Measurements from ENCODE around the gene MUC13.

MUC13 gene

DNA sequence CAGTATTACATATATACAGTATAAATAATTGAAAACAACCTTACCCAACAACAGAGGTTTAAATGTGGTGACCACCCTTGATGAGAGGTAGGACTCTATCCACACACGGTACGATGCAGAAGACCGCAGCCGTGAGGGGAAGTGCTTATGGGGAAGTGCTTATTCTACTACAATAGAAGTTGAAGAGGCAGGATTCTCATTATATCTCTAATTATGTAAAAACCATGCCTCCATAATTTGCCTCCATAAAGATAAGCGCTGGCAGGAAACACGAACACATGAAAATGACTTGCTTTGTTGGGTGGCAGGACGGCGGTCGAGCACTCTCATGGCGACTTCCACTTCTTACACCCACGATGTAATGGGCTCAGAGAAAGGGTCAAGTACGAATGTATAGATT is 7.2 kb upstream of the MUC13 start:
- no peak for ATAC-seq
- TF ChIP-seq, protein P1, sequence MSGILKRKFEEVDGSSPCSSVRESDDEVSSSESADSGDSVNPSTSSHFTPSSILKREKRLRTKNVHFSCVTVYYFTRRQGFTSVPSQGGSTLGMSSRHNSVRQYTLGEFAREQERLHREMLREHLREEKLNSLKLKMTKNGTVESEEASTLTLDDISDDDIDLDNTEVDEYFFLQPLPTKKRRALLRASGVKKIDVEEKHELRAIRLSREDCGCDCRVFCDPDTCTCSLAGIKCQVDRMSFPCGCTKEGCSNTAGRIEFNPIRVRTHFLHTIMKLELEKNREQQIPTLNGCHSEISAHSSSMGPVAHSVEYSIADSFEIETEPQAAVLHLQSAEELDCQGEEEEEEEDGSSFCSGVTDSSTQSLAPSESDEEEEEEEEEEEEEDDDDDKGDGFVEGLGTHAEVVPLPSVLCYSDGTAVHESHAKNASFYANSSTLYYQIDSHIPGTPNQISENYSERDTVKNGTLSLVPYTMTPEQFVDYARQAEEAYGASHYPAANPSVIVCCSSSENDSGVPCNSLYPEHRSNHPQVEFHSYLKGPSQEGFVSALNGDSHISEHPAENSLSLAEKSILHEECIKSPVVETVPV (CRISPR knock-in tag; IDR thresholded peaks at IDR 0.05), result no peak
- TF ChIP-seq ZFP30 (CRISPR knock-in tag; IDR thresholded peaks at IDR 0.05) (no peak), ESRRG (CRISPR knock-in tag; IDR thresholded peaks at IDR 0.05) (no peak), PPARA (CRISPR knock-in tag; IDR thresholded peaks at IDR 0.05; ENCODE audit: borderline replicate concordance) (no peak), RARB (CRISPR knock-in tag; IDR thresholded peaks at IDR 0.05) (no peak)
- TF ChIP-seq, protein P2, sequence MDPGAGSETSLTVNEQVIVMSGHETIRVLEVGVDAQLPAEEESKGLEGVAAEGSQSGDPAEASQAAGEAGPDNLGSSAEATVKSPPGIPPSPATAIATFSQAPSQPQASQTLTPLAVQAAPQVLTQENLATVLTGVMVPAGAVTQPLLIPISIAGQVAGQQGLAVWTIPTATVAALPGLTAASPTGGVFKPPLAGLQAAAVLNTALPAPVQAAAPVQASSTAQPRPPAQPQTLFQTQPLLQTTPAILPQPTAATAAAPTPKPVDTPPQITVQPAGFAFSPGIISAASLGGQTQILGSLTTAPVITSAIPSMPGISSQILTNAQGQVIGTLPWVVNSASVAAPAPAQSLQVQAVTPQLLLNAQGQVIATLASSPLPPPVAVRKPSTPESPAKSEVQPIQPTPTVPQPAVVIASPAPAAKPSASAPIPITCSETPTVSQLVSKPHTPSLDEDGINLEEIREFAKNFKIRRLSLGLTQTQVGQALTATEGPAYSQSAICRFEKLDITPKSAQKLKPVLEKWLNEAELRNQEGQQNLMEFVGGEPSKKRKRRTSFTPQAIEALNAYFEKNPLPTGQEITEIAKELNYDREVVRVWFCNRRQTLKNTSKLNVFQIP (CRISPR knock-in tag; IDR thresholded peaks at IDR 0.05; ENCODE audit: borderline replicate concordance, low read depth), result no peak
- TF ChIP-seq, protein P3, sequence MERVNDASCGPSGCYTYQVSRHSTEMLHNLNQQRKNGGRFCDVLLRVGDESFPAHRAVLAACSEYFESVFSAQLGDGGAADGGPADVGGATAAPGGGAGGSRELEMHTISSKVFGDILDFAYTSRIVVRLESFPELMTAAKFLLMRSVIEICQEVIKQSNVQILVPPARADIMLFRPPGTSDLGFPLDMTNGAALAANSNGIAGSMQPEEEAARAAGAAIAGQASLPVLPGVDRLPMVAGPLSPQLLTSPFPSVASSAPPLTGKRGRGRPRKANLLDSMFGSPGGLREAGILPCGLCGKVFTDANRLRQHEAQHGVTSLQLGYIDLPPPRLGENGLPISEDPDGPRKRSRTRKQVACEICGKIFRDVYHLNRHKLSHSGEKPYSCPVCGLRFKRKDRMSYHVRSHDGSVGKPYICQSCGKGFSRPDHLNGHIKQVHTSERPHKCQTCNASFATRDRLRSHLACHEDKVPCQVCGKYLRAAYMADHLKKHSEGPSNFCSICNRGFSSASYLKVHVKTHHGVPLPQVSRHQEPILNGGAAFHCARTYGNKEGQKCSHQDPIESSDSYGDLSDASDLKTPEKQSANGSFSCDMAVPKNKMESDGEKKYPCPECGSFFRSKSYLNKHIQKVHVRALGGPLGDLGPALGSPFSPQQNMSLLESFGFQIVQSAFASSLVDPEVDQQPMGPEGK (CRISPR knock-in tag; IDR thresholded peaks at IDR 0.05; ENCODE audit: borderline replicate concordance), result no peak
- TF ChIP-seq, protein P4, sequence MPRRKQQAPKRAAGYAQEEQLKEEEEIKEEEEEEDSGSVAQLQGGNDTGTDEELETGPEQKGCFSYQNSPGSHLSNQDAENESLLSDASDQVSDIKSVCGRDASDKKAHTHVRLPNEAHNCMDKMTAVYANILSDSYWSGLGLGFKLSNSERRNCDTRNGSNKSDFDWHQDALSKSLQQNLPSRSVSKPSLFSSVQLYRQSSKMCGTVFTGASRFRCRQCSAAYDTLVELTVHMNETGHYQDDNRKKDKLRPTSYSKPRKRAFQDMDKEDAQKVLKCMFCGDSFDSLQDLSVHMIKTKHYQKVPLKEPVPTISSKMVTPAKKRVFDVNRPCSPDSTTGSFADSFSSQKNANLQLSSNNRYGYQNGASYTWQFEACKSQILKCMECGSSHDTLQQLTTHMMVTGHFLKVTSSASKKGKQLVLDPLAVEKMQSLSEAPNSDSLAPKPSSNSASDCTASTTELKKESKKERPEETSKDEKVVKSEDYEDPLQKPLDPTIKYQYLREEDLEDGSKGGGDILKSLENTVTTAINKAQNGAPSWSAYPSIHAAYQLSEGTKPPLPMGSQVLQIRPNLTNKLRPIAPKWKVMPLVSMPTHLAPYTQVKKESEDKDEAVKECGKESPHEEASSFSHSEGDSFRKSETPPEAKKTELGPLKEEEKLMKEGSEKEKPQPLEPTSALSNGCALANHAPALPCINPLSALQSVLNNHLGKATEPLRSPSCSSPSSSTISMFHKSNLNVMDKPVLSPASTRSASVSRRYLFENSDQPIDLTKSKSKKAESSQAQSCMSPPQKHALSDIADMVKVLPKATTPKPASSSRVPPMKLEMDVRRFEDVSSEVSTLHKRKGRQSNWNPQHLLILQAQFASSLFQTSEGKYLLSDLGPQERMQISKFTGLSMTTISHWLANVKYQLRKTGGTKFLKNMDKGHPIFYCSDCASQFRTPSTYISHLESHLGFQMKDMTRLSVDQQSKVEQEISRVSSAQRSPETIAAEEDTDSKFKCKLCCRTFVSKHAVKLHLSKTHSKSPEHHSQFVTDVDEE (CRISPR knock-in tag; IDR thresholded peaks at IDR 0.05), result no peak

DNA sequence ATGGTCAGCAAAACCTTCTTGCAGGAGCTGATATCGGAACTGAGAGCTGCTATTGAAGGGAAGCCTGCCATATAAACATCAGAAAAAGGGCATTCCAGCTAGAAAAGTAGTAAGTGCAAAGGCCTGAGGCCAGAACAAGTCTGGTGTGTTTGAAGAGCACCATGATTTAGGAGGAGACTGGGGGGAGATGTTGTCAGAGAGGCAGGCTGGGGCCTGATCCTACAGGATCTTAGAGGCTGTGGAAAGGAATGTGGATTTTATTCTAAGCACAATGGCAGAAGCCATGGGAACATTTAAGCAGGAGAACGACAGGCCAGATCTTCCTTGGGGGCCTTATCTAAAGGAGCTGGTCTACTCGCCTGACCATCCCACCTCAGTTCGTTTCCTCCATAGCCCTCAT is 5.1 kb upstream of the MUC13 start:
- ATAC-seq, result no peak
- no peak for TF ChIP-seq TOX (CRISPR knock-in tag; IDR thresholded peaks at IDR 0.05; ENCODE audit: borderline replicate concordance)
- TF ChIP-seq, protein P2 (CRISPR knock-in tag; IDR thresholded peaks at IDR 0.05; ENCODE audit: borderline replicate concordance, low read depth), result no peak
- no peak for TF ChIP-seq ZNF70 (CRISPR knock-in tag; IDR thresholded peaks at IDR 0.05)
- no peak for TF ChIP-seq ESRRG (CRISPR knock-in tag; IDR thresholded peaks at IDR 0.05)
- TF ChIP-seq ZFP30 (CRISPR knock-in tag; IDR thresholded peaks at IDR 0.05), result no peak
- no peak for TF ChIP-seq PPARA (CRISPR knock-in tag; IDR thresholded peaks at IDR 0.05; ENCODE audit: borderline replicate concordance)
- no peak for TF ChIP-seq CSDC2 (CRISPR knock-in tag; IDR thresholded peaks at IDR 0.05)
- TF ChIP-seq RARB (CRISPR knock-in tag; IDR thresholded peaks at IDR 0.05), result no peak
- no peak for TF ChIP-seq SNAI2 (CRISPR knock-in tag; IDR thresholded peaks at IDR 0.05)
- no peak for TF ChIP-seq ZNF8 (CRISPR knock-in tag; IDR thresholded peaks at IDR 0.05)
- TF ChIP-seq ZFP3 (CRISPR knock-in tag; IDR thresholded peaks at IDR 0.05), result no peak
- TF ChIP-seq BACH2 (CRISPR knock-in tag; IDR thresholded peaks at IDR 0.05; ENCODE audit: borderline replicate concordance), result no peak
- no peak for TF ChIP-seq ISL1 (CRISPR knock-in tag; IDR thresholded peaks at IDR 0.05)
- TF ChIP-seq, protein P1 (CRISPR knock-in tag; IDR thresholded peaks at IDR 0.05), result no peak

DNA sequence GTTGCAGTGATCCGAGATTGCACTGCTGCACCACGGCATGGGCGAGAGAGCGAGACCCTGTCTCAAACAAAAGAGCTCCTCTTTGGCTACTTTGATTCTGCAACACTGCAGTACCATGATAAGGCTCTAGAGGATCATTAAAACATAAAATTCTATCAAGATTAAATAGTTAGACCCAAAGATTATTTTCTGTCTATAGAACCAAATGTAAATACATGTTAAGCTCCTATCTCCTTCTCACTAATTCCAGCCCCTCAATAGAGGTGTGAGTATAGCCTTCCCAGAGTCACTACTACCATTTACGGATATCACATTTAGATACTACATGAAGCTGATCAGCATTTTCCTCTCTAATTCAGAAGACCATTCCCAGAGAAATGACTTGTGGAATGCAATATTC is 4.3 kb upstream of the MUC13 start:
- ATAC-seq, result no peak
- TF ChIP-seq, protein P1 (CRISPR knock-in tag; IDR thresholded peaks at IDR 0.05), result no peak
- TF ChIP-seq CSDC2 (CRISPR knock-in tag; IDR thresholded peaks at IDR 0.05) (no peak), ZFP3 (CRISPR knock-in tag; IDR thresholded peaks at IDR 0.05) (no peak), ZNF8 (CRISPR knock-in tag; IDR thresholded peaks at IDR 0.05) (no peak), BACH2 (CRISPR knock-in tag; IDR thresholded peaks at IDR 0.05; ENCODE audit: borderline replicate concordance) (no peak), ZNF70 (CRISPR knock-in tag; IDR thresholded peaks at IDR 0.05) (no peak)
- TF ChIP-seq, protein P3 (CRISPR knock-in tag; IDR thresholded peaks at IDR 0.05; ENCODE audit: borderline replicate concordance), result no peak
- TF ChIP-seq, protein P2 (CRISPR knock-in tag; IDR thresholded peaks at IDR 0.05; ENCODE audit: borderline replicate concordance, low read depth), result no peak
- TF ChIP-seq, protein P5, sequence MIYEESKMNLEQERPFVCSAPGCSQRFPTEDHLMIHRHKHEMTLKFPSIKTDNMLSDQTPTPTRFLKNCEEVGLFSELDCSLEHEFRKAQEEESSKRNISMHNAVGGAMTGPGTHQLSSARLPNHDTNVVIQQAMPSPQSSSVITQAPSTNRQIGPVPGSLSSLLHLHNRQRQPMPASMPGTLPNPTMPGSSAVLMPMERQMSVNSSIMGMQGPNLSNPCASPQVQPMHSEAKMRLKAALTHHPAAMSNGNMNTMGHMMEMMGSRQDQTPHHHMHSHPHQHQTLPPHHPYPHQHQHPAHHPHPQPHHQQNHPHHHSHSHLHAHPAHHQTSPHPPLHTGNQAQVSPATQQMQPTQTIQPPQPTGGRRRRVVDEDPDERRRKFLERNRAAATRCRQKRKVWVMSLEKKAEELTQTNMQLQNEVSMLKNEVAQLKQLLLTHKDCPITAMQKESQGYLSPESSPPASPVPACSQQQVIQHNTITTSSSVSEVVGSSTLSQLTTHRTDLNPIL (CRISPR knock-in tag; IDR thresholded peaks at IDR 0.05; ENCODE audit: low read depth), result no peak
